ENCODE measurements around the gene NAA25.
"Not testable (repeated sequence)": the region's sequence is repeated elsewhere in the genome, so short reads cannot be mapped to it uniquely, and the experiment has no call there.

Gene NAA25

DNA sequence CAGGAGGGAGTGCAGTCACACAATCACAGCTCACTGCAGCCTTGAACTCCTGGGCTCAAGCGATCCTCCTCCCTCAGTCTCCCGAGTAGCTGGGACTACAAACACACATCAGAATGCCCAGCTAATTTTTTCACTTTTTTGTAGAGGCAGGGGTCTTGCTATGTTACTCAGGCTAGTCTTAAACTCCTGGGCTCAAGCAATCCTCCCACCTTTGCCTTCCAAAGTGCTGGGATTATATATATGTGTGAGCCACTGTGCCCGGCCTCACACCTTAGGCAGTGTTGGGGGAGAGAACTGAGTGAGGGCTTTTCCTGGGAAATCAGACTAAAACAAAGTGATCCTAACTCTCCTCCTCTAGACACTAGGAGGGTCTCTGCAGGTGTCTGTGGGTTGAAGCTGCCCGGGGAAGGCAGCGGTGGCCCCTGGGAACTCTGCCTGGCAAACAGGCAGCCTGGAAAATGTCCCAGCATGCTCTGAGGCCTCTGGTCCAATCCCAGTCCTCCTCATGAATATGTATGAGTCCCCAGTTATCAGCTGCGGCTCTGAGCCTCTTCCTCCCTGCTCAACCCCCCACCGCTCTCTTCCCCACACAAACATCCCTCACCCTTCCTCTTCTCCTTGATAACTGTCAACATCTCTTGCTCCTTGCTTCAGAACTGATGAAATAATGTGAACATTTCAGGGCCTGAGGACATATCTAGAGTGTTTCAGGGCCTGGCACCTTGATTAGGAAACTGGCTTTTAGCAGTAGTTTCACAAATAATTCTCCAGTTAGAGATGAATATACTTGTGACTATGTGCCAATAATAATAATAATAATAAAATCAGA is 7.9 kb upstream of the NAA25 start:
- no peak for DNase-seq (ENCODE audit: low read depth)

DNA sequence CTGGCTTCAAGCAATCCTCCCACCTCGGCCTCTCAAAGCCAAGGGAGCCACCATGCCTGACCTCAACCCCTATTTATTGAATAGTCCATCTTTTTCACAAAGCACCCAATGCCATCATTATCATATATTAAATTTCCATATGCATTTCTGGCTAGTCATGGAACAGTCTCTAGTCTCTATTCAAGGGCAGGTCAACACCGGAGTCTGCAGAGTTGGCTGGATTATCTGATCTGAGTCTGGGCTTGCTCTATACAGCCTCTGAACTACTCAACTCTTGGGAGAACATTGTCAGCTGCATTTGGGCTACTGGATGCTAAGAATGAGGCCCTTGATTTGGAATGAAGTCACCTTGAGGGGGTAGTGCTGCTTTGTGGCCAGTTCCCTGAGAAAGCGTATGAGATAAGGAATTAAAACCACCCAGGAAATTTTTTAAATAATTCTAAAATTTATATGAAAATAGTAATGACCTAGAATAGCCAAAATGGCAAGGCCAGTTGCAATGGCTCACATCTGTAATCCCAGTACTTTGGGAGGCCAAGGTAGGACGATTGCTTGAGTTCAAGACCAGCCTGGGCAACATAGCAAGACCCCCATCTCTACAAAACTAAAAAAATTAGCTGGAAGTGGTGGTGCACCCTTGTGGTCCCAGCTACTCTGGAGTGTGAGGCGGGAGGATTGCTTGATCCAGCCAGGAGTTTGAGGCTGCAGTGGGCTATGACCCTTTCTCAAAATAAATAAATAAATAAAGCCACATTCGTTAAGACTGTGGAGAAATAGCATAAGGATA is 6.9 kb upstream of the NAA25 start:
- DNase-seq (ENCODE audit: low read depth): no peak

DNA sequence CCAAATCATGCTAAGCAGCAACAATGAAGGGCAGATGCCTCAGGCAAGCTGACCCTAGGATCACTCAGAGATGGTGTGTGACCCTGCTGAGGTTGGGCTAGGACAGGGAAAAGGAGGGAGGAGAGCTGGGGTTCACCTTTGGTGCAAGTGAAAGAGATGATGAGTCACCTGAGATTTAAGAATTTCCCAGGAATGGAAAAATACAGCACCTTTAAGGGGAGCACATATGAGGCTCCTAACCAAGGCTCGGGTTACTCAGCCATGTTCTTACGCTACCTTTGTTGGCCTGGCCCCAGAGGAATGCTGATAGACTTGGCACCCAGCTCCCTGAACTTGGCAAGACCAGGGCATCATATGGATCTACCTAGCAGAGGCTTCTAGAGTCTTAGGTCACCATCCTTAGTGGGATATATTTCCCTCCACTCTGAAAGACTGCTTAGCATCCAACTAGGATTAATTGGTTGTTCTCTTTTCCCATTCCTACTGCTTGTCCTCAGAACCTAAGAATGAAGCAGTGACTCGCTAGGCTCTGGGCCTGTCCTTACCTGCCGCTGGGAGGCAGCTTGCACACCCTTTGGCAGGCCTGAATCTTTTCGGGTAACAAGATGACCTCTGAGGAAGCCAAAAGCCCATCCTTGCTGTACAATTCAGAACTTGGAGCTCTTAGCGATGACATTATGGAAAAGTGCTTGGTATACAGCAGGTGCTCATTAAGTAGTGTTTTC is 4.0 kb upstream of the NAA25 start:
- DNase-seq (ENCODE audit: low read depth): no peak

DNA sequence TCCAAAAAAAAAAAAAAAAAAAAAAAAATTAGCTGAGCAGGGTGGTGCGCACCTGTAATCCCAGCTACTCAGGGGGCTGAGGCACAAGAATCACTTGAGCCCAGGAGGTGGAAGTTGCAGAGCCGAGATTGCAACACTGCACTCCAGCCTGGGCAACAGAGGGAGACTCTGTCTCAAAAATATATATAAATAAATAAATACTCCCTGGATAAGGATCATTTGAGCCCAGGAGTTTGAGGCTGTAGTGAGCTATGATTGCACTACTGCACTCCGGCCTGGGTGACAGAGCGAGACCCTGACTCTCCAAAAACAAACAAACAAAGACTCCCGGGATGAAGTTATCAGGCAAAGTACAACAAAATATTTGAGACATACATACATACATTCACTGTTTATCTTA is 3.3 kb upstream of the NAA25 start:
- no peak for DNase-seq (ENCODE audit: low read depth)

DNA sequence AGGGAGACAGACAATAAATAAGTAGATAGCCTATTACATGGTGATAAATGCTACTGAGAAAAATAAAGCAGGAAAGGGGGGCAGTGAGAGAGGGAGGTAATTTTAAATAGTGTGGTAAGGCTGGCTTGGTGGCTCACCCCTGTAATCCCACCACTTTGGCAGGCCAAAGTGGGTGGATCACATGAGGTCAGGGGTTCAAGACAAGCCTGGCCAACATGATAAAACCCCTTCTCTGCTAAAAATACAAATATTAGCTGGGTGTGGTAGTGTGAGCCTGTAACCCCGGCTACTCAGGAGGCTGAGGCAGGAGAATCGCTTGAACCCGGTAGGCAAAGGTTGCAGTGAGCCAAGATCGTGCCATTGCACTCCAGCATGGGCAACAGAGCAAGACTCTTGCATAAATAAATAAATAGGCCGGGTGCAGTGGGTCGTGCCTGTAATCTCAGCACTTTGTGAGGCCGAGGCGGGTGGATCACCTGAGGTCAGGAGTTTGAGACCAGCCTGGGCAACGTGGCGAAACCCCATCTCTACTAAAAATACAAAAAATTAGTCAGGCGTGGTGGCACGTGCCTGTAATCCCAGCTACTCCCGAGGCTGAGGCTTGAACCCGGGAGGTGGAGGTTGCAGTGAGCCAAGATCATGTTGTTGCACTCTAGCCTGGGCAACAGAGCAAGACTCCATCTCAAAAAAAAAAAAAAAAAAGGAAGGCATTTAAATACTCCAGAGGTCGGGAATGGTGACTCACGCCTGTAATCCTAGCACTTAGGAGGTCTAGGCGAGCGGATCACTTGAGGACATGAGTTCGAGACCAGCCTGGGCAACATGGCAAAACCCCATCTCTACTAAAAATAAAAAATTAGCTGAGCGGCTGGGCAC is 2.4 kb upstream of the NAA25 start:
- DNase-seq (ENCODE audit: low read depth): not testable (repeated sequence)

DNA sequence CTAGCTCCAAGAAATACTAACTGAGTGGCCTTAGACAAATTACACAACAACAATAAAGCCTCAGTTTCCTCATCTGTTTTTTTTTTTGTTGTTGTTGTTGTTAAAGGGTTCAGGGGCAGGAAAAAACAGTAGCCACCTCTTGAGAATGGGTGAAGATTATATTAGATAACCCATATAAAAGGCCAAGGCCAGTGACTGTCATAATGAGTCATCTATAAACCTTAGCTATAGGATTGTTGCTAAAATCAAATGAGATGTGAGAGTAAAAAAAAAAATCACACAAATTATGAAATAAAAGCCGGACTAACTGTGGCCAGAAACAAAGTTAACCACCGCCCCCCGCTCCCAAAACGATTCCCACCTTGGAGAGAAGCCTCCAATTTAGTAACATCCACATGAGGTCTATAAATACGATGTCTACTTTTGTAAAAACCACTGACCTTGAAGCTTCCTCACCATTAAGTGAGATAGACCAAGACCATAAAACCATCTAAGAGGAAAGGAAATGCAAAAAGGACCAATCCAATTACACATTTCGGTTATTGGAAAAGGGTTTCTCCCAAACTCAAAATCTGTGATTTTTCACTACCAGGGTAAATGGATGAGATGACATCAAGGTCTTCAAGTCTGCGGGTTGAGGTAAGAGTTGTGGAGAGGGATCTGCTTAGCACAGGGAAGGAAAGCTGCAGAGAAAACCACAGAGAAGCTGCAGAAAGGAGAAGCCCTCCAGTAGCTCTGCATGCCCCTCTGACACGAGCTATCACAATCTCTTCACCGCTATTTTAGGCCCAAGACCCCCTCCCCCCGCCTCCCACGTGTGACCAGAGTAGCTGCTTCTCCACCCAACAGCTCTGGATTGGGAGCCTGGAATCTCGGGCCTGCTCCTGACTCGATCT is 1.0 kb downstream of the NAA25 start:
- no peak for DNase-seq (ENCODE audit: low read depth)

DNA sequence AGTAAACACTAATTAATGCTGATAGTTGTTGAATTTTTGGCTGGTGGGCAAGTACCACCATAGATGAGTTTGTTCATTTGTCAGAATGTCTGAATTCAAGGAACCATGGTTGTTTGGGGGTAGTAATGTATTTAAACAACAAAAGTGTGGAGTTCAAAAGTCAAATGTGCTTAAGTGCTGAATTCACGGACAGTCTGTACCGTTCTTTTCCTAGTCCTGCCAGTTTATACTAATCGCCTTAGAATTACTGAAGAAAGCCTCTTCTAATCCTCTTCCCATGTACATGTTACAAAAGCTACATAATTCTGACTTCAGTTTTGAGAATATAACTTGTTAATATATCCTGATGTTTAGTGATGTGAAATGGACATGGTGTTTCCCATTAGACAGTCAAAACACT is 2.7 kb downstream of the NAA25 start:
- DNase-seq (ENCODE audit: low read depth): no peak

DNA sequence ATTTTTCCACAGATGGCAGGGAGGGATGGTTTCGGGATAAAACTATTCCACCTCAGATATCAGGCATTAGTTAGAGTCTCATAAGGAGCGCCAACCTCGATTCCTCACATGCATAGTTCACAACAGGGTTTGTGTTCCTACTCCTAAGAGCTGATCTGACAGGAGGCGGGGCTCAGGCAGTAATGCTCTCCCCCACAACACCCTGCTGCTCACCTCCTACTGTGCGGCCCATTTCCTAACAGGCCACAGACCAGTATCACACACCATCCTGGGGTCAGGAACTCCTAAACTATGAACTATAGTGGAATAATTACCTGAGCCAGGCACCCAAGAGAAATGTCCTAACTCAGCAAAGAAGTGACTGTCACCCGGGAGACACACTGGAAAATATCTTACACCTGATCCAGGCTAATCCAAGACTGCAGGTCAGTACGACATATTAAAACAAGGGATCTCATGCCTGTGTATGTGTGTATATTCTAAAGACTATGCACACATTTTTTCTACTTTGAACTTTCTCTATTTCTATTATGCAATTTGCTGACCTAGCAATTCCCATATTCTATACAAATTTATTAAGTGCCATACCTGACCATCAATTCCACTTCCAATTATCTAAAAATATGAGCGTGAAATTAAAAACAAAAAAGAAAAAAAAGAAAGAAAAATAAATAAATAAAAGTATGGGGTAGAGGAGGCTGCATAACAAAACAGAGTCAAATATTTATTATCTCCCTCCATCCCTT is 4.7 kb downstream of the NAA25 start:
- DNase-seq (ENCODE audit: low read depth): no peak

DNA sequence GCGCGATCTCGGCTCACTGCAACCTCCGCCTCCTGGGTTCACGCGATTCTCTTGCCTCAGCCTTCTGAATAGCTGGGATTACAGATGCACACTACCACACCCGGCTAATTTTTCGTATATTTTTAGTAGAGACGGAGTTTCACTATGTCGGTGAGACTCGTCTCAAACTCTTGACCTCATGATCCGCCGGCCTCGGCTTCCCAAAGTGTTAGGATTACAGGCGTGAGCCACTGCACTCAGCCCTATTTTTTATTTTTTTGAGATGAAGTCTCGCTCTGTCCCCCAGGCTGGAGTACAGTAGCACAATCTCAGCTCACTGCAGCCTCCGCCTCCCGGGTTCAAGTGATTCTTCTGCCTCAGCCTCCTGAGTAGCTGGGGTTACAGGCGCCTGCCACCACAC is 5.8 kb downstream of the NAA25 start:
- not testable (repeated sequence) for DNase-seq (ENCODE audit: low read depth)

DNA sequence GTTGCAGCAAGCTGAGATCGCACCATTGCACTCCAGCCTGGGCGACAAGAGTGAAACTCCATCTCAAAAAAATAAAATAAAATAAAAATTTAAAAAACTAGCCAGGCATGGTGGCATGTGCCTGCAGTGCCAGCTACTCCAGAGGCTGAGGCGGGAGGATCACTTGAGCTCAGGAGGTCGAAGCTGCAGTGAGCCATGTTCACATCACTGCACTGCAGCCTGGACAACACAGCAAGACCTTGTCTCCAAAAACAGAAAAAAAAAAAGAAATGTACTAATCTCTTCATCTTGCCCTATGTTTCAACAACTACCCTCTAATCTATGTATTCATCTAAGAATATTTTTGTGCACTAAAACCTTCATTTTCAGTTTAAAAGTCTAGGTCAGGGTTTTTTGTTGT is 6.5 kb downstream of the NAA25 start:
- no peak for DNase-seq (ENCODE audit: low read depth)

DNA sequence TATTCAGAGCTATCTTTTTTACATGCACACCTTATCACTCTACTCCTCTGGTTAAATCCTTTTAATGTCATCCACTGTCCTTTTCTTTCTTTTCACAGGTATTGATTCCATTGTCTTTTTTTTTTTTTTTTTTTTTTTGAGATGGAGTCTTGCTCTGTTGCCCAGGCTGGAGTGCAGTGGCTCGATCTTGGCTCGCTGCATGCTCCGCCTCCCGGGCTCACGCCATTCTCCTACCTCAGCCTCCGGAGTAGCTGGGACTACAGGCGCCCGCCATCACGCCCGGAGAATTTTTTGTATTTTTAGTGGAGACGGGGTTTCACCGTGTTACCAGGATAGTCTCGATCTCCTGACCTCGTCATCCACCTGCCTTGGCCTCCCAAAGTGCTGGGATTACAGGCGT is 8.1 kb downstream of the NAA25 start:
- DNase-seq (ENCODE audit: low read depth): not testable (repeated sequence)

DNA sequence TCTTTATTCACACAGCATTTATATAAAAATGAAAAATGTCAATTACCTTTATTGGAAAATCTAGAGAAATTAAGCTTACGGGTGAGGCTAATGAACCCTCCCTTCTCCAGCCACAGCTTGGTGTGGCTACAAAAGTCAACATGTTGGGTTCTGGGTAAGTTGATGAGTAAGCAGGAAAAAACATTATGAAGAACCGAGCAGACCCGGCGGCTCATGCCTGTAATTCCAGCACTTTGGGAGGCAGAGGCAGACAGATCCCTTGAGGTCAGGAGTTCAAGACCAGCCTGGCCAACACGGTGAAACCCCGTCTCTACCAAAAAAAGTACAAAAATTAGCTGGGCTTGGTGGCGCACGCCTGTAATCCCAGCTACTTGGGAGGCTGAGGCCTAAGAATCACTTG is 10.9 kb downstream of the NAA25 start:
- no peak for DNase-seq (ENCODE audit: low read depth)

DNA sequence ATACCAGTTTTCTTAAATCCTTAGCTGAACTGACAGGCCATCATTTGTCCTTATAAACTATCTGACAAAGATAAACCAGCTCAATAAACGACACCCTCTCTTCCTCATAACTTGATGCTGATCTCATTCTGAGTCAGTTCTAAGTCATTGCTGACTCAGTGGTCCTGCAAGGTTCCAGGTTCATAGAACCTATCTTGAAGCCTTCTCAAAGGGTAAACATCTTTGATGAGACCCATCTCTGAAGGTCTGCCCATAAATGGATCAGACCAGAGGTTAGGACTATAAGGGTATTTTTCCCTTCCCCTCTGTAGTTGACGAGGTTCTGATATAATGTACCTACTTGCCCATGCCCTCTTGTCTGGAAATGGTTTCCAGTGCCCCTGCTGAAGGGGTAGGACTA is 11.9 kb downstream of the NAA25 start:
- peak; percentile 35 for DNase-seq (ENCODE audit: low read depth)

DNA sequence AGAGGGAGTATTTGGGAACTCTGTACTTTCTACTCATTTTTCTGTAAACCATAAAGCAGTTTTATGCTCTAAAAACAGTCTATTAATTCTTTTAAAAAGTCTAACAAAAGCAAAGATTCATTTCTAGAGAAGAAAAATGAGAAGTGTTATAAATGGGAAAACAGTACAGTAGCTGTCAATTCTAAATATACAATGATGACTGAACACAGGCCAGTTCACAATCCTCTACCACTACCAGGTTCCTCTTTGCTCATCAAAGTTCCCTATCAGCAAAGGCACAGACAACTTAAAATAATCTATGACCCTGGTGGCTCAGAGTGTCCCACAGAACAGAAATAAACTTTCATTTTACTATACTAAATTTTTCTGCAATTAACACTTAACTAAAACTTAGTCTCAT is 12.5 kb downstream of the NAA25 start:
- DNase-seq (ENCODE audit: low read depth): no peak

DNA sequence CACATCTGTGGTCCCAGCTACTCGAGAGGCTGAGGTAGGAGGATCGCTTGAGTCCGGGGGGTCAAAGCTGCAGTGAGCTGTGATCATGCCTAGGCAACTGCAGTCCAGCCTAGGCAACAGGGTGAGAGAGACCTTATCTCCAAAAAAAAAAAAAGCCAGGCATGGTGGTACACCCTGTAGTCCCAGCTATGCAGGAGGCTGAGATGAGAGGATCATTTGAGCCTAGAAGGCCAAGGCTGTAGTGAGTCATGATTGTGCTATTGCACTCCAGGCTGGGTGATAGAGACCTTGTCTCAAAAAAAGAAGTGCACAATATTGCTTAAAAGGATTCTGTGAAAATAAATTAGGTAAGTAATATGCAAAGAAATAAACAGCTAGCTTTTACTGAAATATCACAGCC is 17.0 kb downstream of the NAA25 start:
- no peak for DNase-seq (ENCODE audit: low read depth)

DNA sequence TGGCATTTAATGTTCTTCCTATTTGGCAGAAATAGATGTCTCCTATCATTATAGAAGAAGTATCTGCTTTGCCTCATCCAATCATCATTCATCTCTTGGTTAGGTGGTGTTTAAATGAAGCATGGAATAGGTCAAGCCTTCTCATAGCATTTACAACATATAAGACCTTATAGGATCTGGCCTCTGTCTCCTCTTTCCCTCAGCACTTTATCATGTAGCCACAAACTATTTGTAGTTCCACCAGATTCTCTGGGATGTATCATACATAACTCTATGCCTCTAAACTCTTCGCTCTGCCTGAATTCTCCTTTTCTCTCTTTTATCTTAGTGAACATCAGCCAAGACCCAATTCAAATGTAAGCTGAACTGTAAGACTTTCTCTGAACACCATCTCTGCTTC is 20.7 kb downstream of the NAA25 start:
- no peak for DNase-seq (ENCODE audit: low read depth)

DNA sequence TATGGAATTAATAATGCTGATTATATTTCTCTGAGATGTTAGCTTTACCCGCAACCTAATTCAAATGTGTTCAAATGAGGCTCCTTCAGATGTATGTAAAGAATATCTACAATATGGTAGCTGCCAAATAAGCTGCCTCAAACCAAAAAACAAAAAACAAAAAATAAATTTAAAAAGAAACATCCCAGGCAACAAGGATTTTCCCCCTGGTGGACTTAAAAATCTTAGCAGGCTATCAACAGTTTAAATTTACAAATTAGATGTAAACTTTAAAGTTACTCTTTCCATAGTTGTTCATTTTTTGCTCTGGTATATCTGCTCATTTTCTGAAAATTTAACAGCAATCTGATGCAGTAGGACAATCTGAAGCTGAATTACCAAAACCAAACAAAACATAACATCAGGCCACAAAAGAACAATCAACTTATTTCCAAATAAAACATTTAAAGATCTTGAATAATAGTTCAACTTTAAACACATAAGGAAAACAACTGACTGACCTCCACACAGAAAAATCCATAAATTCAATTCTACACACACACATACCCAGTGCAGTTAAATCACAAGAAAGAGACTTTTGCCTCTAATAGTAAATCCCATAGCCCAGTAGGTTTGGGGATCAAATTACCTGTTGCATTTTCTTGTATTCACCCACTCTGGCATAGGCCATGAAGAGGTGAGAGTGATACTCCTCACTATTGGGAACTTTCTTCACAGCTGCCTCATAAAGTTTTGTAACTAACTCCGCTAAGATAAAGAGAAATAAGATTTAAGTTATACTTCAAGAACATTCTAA is 21.3 kb downstream of the NAA25 start:
- DNase-seq (ENCODE audit: low read depth): no peak

DNA sequence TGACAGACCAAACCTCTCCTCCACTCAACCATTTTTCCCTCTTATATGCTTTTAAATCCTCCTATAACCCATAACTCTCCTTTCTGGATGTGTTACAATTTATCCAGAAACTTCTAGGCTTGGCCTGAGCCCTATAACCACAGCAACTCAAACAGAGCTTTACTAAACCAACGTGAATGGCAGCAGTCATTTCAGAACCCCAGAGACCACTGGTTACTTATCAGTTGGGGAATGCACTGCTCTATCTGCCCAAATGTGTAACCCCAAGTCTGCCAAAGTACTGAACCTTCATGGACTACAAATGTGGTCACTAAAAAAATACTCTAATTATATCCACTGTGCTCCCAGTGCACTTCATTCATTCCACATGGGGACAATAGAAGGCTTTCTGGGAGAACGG is 42.0 kb downstream of the NAA25 start:
- no peak for DNase-seq (ENCODE audit: low read depth)

DNA sequence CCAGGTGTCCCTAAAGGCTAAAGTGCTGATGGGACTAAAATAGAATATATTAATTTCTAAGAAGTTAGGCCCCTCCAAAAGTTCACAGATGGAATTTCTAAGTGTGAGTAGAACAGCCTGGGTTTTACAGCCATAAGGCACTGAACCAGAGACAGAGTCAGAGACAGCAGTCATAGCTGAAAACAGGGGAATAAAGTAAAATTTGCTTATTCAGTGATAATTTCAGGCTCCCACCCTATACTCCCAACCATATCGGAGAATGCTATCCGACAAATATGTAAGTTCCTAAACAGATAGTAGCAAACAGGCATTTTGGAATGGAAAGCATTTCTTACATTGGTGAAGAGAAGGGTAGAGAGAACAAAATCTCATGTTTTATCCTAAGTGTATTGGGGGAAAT is 45.3 kb downstream of the NAA25 start:
- no peak for DNase-seq (ENCODE audit: low read depth)

Measured in activated T-cell treated with anti-CD3 and anti-CD28 coated beads for 24 hours (primary cell).